ENCODE measurements around the gene RNF227. TPM values are rescaled to one million over a fixed set of nuclear protein-coding genes. Genes with fewer than 3 reads are reported as not detected.

Gene RNF227
- total RNA-seq, 1 donor from 2014 or later: 7.5 TPM

DNA sequence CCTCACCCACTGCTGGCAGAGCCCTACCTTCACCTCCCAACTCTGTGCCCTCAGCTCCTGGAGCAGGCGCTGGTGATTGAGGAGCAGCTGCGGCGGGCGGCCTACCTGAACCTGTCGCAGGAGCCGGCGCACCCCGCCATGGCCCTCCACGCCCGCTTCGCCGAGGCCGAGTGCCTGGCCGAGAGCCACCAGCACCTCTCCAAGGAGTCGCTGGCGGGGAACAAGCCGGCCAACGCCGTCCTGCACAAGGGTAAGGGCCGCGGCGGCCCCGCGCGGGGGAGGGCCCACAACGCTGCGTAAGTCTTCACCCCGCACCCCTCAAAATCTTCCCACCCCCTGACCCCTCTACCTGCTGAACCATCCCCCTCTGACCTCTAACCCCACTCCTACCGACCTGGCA is 7.0 kb downstream of the RNF227 start:
- TF ChIP-seq, protein P1, sequence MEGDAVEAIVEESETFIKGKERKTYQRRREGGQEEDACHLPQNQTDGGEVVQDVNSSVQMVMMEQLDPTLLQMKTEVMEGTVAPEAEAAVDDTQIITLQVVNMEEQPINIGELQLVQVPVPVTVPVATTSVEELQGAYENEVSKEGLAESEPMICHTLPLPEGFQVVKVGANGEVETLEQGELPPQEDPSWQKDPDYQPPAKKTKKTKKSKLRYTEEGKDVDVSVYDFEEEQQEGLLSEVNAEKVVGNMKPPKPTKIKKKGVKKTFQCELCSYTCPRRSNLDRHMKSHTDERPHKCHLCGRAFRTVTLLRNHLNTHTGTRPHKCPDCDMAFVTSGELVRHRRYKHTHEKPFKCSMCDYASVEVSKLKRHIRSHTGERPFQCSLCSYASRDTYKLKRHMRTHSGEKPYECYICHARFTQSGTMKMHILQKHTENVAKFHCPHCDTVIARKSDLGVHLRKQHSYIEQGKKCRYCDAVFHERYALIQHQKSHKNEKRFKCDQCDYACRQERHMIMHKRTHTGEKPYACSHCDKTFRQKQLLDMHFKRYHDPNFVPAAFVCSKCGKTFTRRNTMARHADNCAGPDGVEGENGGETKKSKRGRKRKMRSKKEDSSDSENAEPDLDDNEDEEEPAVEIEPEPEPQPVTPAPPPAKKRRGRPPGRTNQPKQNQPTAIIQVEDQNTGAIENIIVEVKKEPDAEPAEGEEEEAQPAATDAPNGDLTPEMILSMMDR (IDR thresholded peaks at IDR 0.05): no peak
- ATAC-seq (no peak), DNase-seq (no peak)
- intact Hi-C loops (cut with DNase I): no loop called here
- Histone ChIP-seq H3K9me3 (no peaks in the 10 kb centered on the region), H3K27me3 (ENCODE audit: low read depth) (no peaks in the 10 kb centered on the region), H3K4me3 (no peak overlapping the region), H3K4me1 (peaks cover 6% of the 10 kb centered on the region), H3K27ac (no peak overlapping the region), H3K36me3 (peaks cover 83% of the 10 kb centered on the region)

DNA sequence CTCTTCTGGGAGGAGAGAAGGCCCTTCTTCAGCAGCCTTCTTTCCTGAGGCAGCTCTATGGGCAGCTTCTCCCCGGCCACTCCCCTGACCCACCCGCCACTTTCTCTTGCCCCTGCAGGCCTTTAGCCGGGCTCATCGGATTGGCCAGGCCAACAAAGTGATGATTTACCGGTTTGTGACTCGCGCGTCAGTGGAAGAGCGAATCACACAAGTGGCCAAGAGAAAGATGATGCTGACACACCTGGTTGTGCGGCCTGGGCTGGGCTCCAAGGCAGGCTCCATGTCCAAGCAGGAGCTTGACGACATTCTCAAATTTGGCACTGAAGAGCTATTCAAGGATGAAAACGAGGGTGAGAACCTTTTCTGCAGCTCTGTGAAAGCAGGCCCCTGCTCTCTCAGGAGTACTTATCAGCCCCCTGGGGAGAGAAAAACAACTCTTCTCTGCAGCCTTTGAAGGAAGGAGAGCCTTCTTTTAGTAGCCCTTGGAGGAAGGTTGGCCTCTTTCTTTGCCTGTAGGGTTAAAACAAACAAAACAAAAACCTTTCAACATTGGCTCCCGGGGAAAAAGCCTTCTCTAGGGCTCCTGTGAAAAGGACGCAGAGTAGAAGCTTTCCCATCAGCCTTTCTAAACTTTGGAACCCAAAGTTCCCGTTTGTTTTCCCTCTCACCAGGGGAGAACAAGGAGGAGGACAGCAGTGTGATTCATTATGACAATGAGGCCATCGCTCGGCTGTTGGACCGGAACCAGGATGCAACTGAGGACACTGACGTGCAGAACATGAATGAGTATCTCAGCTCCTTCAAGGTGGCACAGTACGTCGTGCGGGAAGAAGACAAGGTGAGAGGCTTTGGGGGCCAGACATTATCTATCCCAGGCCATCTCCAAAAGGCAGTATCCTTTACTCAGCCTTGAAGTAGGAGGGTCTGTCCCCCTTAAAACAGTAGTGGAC is 12.7 kb downstream of the RNF227 start:
- H3K36me3 ChIP-seq: peaks cover 100% of the 10 kb centered on the region
- no peaks in the 10 kb centered on the region for H3K27me3 ChIP-seq (ENCODE audit: low read depth)
- intact Hi-C loops (cut with DNase I): no loop called here
- H3K4me1 ChIP-seq: no peaks in the 10 kb centered on the region
- H3K9me3 ChIP-seq: no peaks in the 10 kb centered on the region
- TF ChIP-seq, protein P1 (IDR thresholded peaks at IDR 0.05): no peak
- DNase-seq: no peak
- no peak overlapping the region for H3K4me3 ChIP-seq
- no peak overlapping the region for H3K27ac ChIP-seq
- no peak for ATAC-seq

DNA sequence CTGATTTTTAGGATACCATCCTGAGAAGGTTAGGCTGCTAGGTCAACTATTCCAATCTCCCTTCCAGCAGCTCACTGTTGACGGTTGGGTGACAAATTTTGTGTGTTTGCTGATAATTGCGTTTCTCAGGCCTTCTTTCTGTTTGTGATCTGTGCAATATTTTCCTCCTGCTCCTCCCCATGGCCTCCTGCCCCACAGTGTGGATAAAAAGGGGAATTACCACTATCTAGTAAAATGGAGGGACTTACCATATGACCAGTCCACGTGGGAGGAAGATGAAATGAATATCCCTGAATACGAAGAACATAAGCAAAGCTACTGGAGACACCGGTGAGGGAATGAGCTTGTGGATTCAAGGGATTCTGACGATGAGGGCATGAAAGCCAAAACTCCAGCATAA is 18.3 kb downstream of the RNF227 start:
- H3K27me3 ChIP-seq (ENCODE audit: low read depth): no peaks in the 10 kb centered on the region
- peaks cover 97% of the 10 kb centered on the region for H3K36me3 ChIP-seq
- intact Hi-C loops (cut with DNase I): no loop called here
- H3K9me3 ChIP-seq: no peaks in the 10 kb centered on the region
- no peak for DNase-seq
- TF ChIP-seq, protein P1 (IDR thresholded peaks at IDR 0.05): peak; percentile 41
- H3K4me3 ChIP-seq: no peak overlapping the region
- ATAC-seq: peak; percentile 57 to 80
- no peaks in the 10 kb centered on the region for H3K4me1 ChIP-seq
- no peak overlapping the region for H3K27ac ChIP-seq

DNA sequence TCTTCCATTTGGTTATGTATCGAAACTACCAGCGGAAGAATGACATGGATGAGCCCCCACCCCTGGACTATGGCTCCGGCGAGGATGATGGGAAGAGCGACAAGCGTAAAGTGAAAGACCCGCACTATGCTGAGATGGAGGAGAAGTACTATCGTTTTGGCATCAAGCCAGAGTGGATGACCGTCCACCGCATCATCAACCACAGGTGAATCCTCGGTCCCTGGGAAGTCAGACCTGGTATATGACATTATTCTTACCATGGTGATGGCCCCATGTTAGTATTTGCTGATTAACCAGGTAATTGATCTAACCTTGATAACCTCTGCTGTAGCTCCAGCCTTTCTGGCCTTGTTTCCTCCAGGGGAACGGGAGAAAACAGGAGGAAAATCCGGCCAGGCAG is 19.0 kb downstream of the RNF227 start:
- H3K27me3 ChIP-seq (ENCODE audit: low read depth): no peaks in the 10 kb centered on the region
- no peaks in the 10 kb centered on the region for H3K4me1 ChIP-seq
- no peak for ATAC-seq
- H3K36me3 ChIP-seq: peaks cover 96% of the 10 kb centered on the region
- H3K27ac ChIP-seq: no peak overlapping the region
- intact Hi-C loops (cut with DNase I): no loop called here
- no peaks in the 10 kb centered on the region for H3K9me3 ChIP-seq
- no peak overlapping the region for H3K4me3 ChIP-seq
- TF ChIP-seq, protein P1 (IDR thresholded peaks at IDR 0.05): no peak
- no peak for DNase-seq

DNA sequence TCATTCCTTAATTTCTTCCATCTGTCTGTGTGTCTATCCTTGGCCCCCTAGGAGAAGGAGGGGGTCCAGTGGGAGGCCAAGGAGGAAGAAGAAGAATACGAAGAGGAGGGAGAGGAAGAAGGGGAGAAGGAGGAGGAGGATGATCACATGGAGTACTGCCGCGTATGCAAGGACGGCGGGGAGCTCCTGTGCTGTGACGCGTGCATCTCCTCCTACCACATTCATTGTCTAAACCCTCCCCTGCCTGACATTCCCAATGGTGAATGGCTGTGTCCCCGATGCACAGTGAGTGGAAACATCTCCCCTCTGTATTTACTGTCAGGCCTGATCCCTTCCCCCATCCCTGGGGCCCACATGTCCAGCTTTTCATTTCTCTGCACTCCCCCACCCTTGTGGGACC is 21.2 kb downstream of the RNF227 start:
- no peak for ATAC-seq
- intact Hi-C loops (cut with DNase I): no loop called here
- no peak overlapping the region for H3K4me3 ChIP-seq
- TF ChIP-seq, protein P1 (IDR thresholded peaks at IDR 0.05): no peak
- no peaks in the 10 kb centered on the region for H3K9me3 ChIP-seq
- H3K4me1 ChIP-seq: peaks cover 5% of the 10 kb centered on the region
- no peak overlapping the region for H3K27ac ChIP-seq
- H3K27me3 ChIP-seq (ENCODE audit: low read depth): no peaks in the 10 kb centered on the region
- no peak for DNase-seq
- H3K36me3 ChIP-seq: peaks cover 95% of the 10 kb centered on the region

Measured in lower lobe of right lung (tissue), 2 donors.